IMR-90 (cell line): ENCODE data around the gene SDHB. TPM values are rescaled to one million over a fixed set of nuclear protein-coding genes. Genes with fewer than 3 reads are reported as not detected.

Experiments used
- ATAC-seq: fragments of 200-7000 bp; cut with Tn5 transposase; 2 replicates; pipeline ENCODE4 v1.9.1; 2020; ENCODE audit warnings: low read depth, mild to moderate bottlenecking, moderate library complexity
- BruUV-seq: library from RNA; stranded (reverse); fragments of 400-500 nt; replicated peaks from 2 replicates; lab custom pipeline; 2021; lab: Mats Ljungman, UMichigan
- CTCF ChIA-PET: fragments of 300-600 bp; formaldehyde crosslinking; extraction: SDS; loops from one replicate; lab custom pipeline; 2021; ENCODE audit warnings: antibody characterized with exemption; lab: Yijun Ruan, JAX
- POLR2A ChIA-PET: fragments of 300-600 bp; sonication (Branson Sonifier 250); formaldehyde crosslinking; loops from one replicate; lab custom pipeline; 2022; ENCODE audit warnings: antibody characterized with exemption; ENCODE audit not compliant: unreplicated experiment; lab: Charles Lee
- DNase-seq: peaks from one replicate; pipeline ENCODE4 v3.0.0; 2013
- H2AFZ ChIP-seq: replicated peaks from 2 replicates; pipeline ENCODE3; 2013; ENCODE audit warnings: low read length, mild to moderate bottlenecking; ENCODE audit not compliant: poor library complexity
- H2AK5ac ChIP-seq: 2 replicates; pipeline ENCODE4 v1.6.1; 2013; ENCODE audit warnings: low read depth, low read length, inconsistent platforms
- H2AK9ac ChIP-seq: replicated peaks from 2 replicates; pipeline ENCODE3; 2013; ENCODE audit warnings: mild to moderate bottlenecking, low read depth, low read length, moderate library complexity; ENCODE audit not compliant: poor library complexity
- H2BK120ac ChIP-seq: 2 replicates; pipeline ENCODE4 v1.6.1; 2013; ENCODE audit warnings: low read depth, low read length, inconsistent platforms
- H2BK15ac ChIP-seq: 3 replicates; pipeline ENCODE4 v1.6.1; 2013; ENCODE audit warnings: low read depth, low read length, inconsistent platforms
- H2BK20ac ChIP-seq: 2 replicates; pipeline ENCODE4 v1.6.1; 2013; ENCODE audit warnings: low read depth, mild to moderate bottlenecking, inconsistent platforms, low read length, moderate library complexity
- H2BK5ac ChIP-seq: 2 replicates; pipeline ENCODE4 v1.6.1; 2013; ENCODE audit warnings: mild to moderate bottlenecking, low read depth, low read length, inconsistent platforms; ENCODE audit not compliant: poor library complexity, severe bottlenecking
- H3K14ac ChIP-seq: replicated peaks from 2 replicates; pipeline ENCODE4 v1.6.1; 2013; ENCODE audit warnings: low read depth, low read length, inconsistent platforms
- H3K18ac ChIP-seq: 2 replicates; pipeline ENCODE4 v1.6.1; 2013; ENCODE audit warnings: low read depth, low read length, control low read depth
- H3K23ac ChIP-seq: 2 replicates; pipeline ENCODE4 v1.6.1; 2013; ENCODE audit warnings: low read depth, low read length, inconsistent platforms
- H3K27ac ChIP-seq: 2 replicates; pipeline ENCODE4 v1.5.1; 2013; ENCODE audit warnings: mild to moderate bottlenecking, control low read depth, low read length; ENCODE audit not compliant: insufficient read depth
- H3K27me3 ChIP-seq: 2 replicates; pipeline ENCODE4 v1.6.1; 2013; ENCODE audit warnings: low read length; ENCODE audit not compliant: control insufficient read depth, insufficient read depth
- H3K36me3 ChIP-seq: 2 replicates; pipeline ENCODE4 v1.6.1; 2013; ENCODE audit warnings: low read length, mixed read lengths; ENCODE audit not compliant: control insufficient read depth, insufficient read depth
- H3K4ac ChIP-seq: 2 replicates; pipeline ENCODE4 v1.6.1; 2013; ENCODE audit warnings: low read depth, low read length, inconsistent platforms
- H3K4me1 ChIP-seq: 2 replicates; pipeline ENCODE4 v1.6.1; 2013; ENCODE audit warnings: low read length, mixed read lengths; ENCODE audit not compliant: control insufficient read depth, insufficient read depth
- H3K4me2 ChIP-seq: 2 replicates; pipeline ENCODE4 v1.6.1; 2013; ENCODE audit warnings: low read depth, mild to moderate bottlenecking, control low read depth, low read length, moderate library complexity
- H3K4me3 ChIP-seq: 2 replicates; pipeline ENCODE4 v1.5.1; 2013; ENCODE audit warnings: low read depth, mild to moderate bottlenecking, control low read depth, low read length, moderate library complexity; ENCODE audit not compliant: insufficient read depth
- H3K56ac ChIP-seq: 2 replicates; pipeline ENCODE4 v1.6.1; 2013; ENCODE audit warnings: low read length, inconsistent platforms; ENCODE audit not compliant: insufficient read depth; ENCODE audit errors: extremely low read depth
- H3K79me1 ChIP-seq, 2 experiments: 2 replicates each; pipeline ENCODE4 v1.6.1; 2013; ENCODE audit warnings: low read length in 2 of 2, inconsistent platforms in 1 of 2, low read depth in 1 of 2
- H3K9ac ChIP-seq: 2 replicates; pipeline ENCODE4 v1.6.1; 2013; ENCODE audit warnings: low read depth, low read length, control low read depth
- H3K9me1 ChIP-seq: 2 replicates; pipeline ENCODE4 v1.6.1; 2013; ENCODE audit warnings: low read length, inconsistent platforms; ENCODE audit not compliant: insufficient read depth
- H3K9me3 ChIP-seq: 2 replicates; pipeline ENCODE4 v1.6.1; 2013; ENCODE audit warnings: low read length; ENCODE audit not compliant: control insufficient read depth, insufficient read depth
- H4K20me1 ChIP-seq: 2 replicates; pipeline ENCODE4 v1.6.1; 2013; ENCODE audit warnings: low read length, inconsistent platforms; ENCODE audit not compliant: insufficient read depth
- H4K5ac ChIP-seq: 2 replicates; pipeline ENCODE4 v1.6.1; 2013; ENCODE audit warnings: mild to moderate bottlenecking, low read depth, low read length, control low read depth
- H4K8ac ChIP-seq, 2 experiments: 2 replicates each; pipeline ENCODE4 v1.6.1; 2013; ENCODE audit warnings: low read depth in 2 of 2, low read length in 2 of 2, control low read depth in 1 of 2, inconsistent platforms in 1 of 2
- H4K91ac ChIP-seq: 2 replicates; pipeline ENCODE4 v1.6.1; 2013; ENCODE audit warnings: low read depth, low read length, inconsistent platforms; ENCODE audit not compliant: insufficient read depth
- BHLHE40 ChIP-seq: fragments of 150-350 bp; IDR thresholded peaks from 2 replicates; pipeline ENCODE4 v1.6.1; 2016; ENCODE audit warnings: mild to moderate bottlenecking, low read depth, low read length
- CEBPB ChIP-seq: IDR thresholded peaks from 2 replicates; pipeline ENCODE4 v1.6.1; 2012; ENCODE audit warnings: low read depth, low read length, improper control_type of control experiment
- CHD1 ChIP-seq: IDR thresholded peaks from 2 replicates; pipeline ENCODE4 v1.6.1; 2012; ENCODE audit warnings: low read depth, low read length, improper control_type of control experiment
- CTCF ChIP-seq: conservative IDR thresholded peaks from 2 replicates; pipeline ENCODE4 v1.5.1; 2012; ENCODE audit warnings: mild to moderate bottlenecking, low read depth, low read length, improper control_type of control experiment
- ELK1 ChIP-seq: fragments of 150-350 bp; IDR thresholded peaks from 2 replicates; pipeline ENCODE4 v1.6.1; 2016; ENCODE audit warnings: low read depth, mild to moderate bottlenecking, low read length, moderate library complexity, borderline replicate concordance
- FOS ChIP-seq: fragments of 150-350 bp; IDR thresholded peaks from 2 replicates; pipeline ENCODE4 v1.6.1; 2016; ENCODE audit warnings: low read depth, low read length
- MAFK ChIP-seq: IDR thresholded peaks from 2 replicates; pipeline ENCODE4 v1.6.1; 2012; ENCODE audit warnings: low read depth, low read length, improper control_type of control experiment
- MAZ ChIP-seq: IDR thresholded peaks from 2 replicates; pipeline ENCODE4 v1.6.1; 2012; ENCODE audit warnings: low read depth, mild to moderate bottlenecking, low read length, improper control_type of control experiment, moderate library complexity, borderline replicate concordance
- MXI1 ChIP-seq: IDR thresholded peaks from 2 replicates; pipeline ENCODE4 v1.6.1; 2012; ENCODE audit warnings: low read depth, mild to moderate bottlenecking, low read length, moderate library complexity, borderline replicate concordance
- NFE2L2 ChIP-seq: fragments of 150-350 bp; IDR thresholded peaks from 2 replicates; pipeline ENCODE4 v1.6.1; 2016; ENCODE audit warnings: low read depth, mild to moderate bottlenecking, low read length
- POLR2A ChIP-seq: IDR thresholded peaks from 2 replicates; pipeline ENCODE4 v1.6.1; 2012; ENCODE audit warnings: mild to moderate bottlenecking, low read depth, low read length
- RAD21 ChIP-seq: IDR thresholded peaks from 2 replicates; pipeline ENCODE4 v1.6.1; 2012; ENCODE audit warnings: low read length, improper control_type of control experiment
- RCOR1 ChIP-seq: IDR thresholded peaks from 2 replicates; pipeline ENCODE4 v1.6.1; 2012; ENCODE audit warnings: mild to moderate bottlenecking, low read length, improper control_type of control experiment; ENCODE audit not compliant: insufficient replicate concordance
- RFX5 ChIP-seq: IDR thresholded peaks from 2 replicates; pipeline ENCODE4 v1.8.0; 2012; ENCODE audit warnings: low read depth, mild to moderate bottlenecking, low read length, moderate library complexity
- SMC3 ChIP-seq: fragments of 150-350 bp; IDR thresholded peaks from 2 replicates; pipeline ENCODE4 v1.6.1; 2016; ENCODE audit warnings: low read depth, mild to moderate bottlenecking, antibody characterized with exemption, low read length, moderate library complexity
- USF2 ChIP-seq: fragments of 150-350 bp; IDR thresholded peaks from 2 replicates; pipeline ENCODE4 v1.6.1; 2017; ENCODE audit warnings: mild to moderate bottlenecking, antibody characterized with exemption, low read length, low read depth
- WGBS, 2 experiments: methylation state at CpG; one replicate each; pipeline versions ENCODE4 v1.1.5 to v1.1.7; 2013; ENCODE audit warnings: missing lambda C conversion rate in 2 of 2; ENCODE audit not compliant: insufficient read length in 1 of 2; ENCODE audit errors: extremely low coverage in 2 of 2; 5-methylcytosine and 5-hydroxymethylcytosine counted together
- dilution Hi-C: fragments of 300-500 bp; cut with HindIII; formaldehyde crosslinking; loops from one replicate; pipeline ENCODE4 v1.14.3; 2018; ENCODE audit warnings: low sequenced_read_pairs; ENCODE audit not compliant: unreplicated experiment
- in situ Hi-C: fragments of 300-500 bp; cut with MboI; formaldehyde crosslinking; loops from 3 replicates; pipeline ENCODE4 v1.14.3; 2019; ENCODE audit warnings: low sequenced_read_pairs, inconsistent platforms, mixed read lengths
- intact Hi-C: fragments of 100-400 bp; cut with micrococcal nuclease; formaldehyde crosslinking; loops from 2 replicates; pipeline ENCODE4 v1.10.0; 2022
- polyA plus RNA-seq, 3 experiments: library from polyadenylated mRNA; depleted of rRNA; stranded (reverse); fragments of >200 nt; gene quantifications; 2 replicates each; pipeline ENCODE4 v1.2.3, GENCODE V29; 2012; ENCODE audit warnings: low replicate concordance in 1 of 3
- total RNA-seq: library from RNA; depleted of rRNA; stranded (reverse); fragments of >200 nt; gene quantifications from 2 replicates; pipeline ENCODE4 v1.2.3, GENCODE V29; 2012

The SDHB gene
- total and polyA plus RNA-seq, 2 of the 4 experiments (the other 2 are of a cell fraction) = 122 to 206 TPM

DNA sequence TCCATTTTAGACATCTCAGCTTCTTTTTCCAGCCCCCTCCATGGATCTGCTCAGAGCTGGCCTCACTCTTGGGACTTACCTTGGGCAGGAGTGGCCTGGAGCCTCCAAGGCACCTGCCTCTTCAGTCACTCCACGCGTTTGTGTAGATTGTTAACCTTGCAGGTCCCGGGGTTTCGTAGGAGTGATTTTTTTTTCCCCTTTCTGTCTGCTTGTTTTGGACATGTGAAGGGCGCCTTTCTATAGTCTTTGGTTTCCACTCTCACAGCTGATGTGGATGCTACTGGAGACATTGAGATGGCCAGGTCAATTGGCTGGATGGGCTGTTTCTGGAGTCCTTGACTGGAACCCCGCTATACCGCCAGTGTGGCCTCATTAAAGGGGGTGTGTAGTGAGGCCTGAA, 2.0 kb upstream of the SDHB start:
- peaks cover 4% of the 10 kb centered on the region; the same call in 1 of the 2 replicates for H3K4me1 ChIP-seq
- H3K14ac ChIP-seq = no peak overlapping the region
- CTCF ChIA-PET = no interaction called here
- DNase-seq (no peak), ATAC-seq (no peak)
- H3K23ac ChIP-seq = no peak overlapping the region
- POLR2A ChIA-PET = no interaction called here
- no peaks in the 10 kb centered on the region for H3K9me1 ChIP-seq
- no CpG with 5 or more reads among the region's 7 CpGs for WGBS, 2 experiments
- H3K9me3 ChIP-seq = no peaks in the 10 kb centered on the region
- H4K5ac ChIP-seq = no peak overlapping the region
- no peaks in the 10 kb centered on the region for H3K27me3 ChIP-seq
- H3K9ac ChIP-seq = no peak overlapping the region
- H2AK5ac ChIP-seq = no peak overlapping the region
- H2BK5ac ChIP-seq = no peak overlapping the region
- H4K20me1 ChIP-seq = peaks cover 3% of the 10 kb centered on the region; the same call in 1 of the 2 replicates
- no peak overlapping the region for H3K4me3 ChIP-seq
- TF ChIP-seq RAD21 (no peak), FOS (no peak), USF2 (no peak), SMC3 (no peak), RCOR1 (no peak), CTCF (no peak), BHLHE40 (no peak), POLR2A (no peak), MAZ (no peak), ELK1 (no peak), CHD1 (no peak), MXI1 (no peak), CEBPB (no peak), NFE2L2 (no peak), RFX5 (no peak), MAFK (no peak)
- intact Hi-C loops = no loop called here
- H3K36me3 ChIP-seq = 0 out of 2 replicates have a peak, but pooled peaks cover 2% of the 10 kb centered on the region
- no peak overlapping the region for H2BK120ac ChIP-seq
- no peak overlapping the region for H2AK9ac ChIP-seq
- no peak overlapping the region for H3K56ac ChIP-seq
- no TSS peak for BruUV-seq
- peaks cover 12 to 21% of the 10 kb centered on the region in 2 experiments for H3K79me1 ChIP-seq
- dilution Hi-C loops = no loop called here
- no peak overlapping the region for H3K18ac ChIP-seq
- in situ Hi-C loops = loop anchor here (5.0 kb wide), 1 partner anchor 176 kb away; no protein-coding TSS in a partner anchor
- no peak overlapping the region for H2BK20ac ChIP-seq
- no peak overlapping the region for H4K91ac ChIP-seq
- H2BK15ac ChIP-seq = no peak overlapping the region
- H2AFZ ChIP-seq = no peak overlapping the region
- H3K4me2 ChIP-seq = no peak overlapping the region
- no peak overlapping the region for H3K27ac ChIP-seq
- H3K4ac ChIP-seq = no peak overlapping the region
- no peak overlapping the region for H4K8ac ChIP-seq
